Stimulated activated CD8-positive, alpha-beta memory T cell treated with anti-CD3 and anti-CD28 coated beads, Interleukin-12 subunit alpha, Interleukin-12 subunit beta, amount 100 ng/mL, for 1 hour (primary cell): ENCODE data around the gene INO80E.
"Not testable (repeated sequence)": the region's sequence is repeated elsewhere in the genome, so short reads cannot be mapped to it uniquely, and the experiment has no call there.

Source experiments
- DNase-seq: peaks from one replicate; pipeline ENCODE4 v3.0.0-alpha.2; 2020; ENCODE audit warnings: low read depth

INO80E gene

DNA sequence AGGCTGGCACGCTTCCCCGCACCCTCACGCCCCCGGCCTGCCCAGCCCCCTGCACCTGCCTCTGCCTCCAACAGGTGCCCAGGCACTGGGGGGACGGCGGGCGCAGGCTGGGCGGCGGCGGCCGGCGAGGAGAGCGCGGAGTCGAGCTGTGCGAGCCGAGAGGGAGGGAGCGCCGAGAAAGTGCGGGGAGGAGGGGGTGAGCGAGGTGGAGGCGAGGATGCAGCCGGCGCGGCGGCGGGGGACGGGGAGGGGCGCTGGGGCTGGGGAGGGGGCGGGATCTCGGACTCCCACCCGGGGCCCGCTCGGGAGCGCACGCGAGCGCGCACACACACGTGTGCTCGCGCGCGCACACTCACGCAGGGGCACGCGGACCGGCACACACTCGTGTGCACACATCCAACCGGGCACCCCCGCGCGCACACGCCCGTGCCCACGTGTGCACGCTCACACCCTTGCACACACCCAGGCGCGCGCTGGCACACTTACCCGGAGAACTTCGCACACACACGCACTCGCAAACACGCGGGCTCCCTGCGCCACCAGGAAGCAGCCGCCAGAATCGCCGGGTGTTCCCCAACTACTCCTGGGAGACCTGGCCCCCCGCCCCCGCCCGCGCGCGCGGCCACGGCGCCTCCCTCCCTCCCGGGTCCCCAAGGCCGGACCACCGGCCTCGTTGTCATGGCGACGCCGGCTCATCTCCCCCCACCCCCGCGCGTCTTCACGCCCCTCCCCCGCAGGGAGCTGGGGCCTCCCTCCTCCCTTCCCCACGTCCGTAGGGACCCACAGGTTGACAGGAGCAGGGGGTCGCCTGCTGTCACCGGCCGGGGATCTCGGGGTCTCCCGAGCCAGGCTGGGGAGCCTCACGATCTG lies 15.0 kb downstream of the INO80E start, which contains the start of gene DOC2A:
Gene DOC2A (minus strand): TSS at position 184 of the 870 bp plus-strand sequence. CDS start 805 bp downstream, outside the sequence.
- DNase-seq: no peak

GRCh38 chr16:30011714-30012504 lies 15.9 kb downstream of the INO80E start:
- no peak for DNase-seq

- not testable (repeated sequence) for DNase-seq
Observed at GRCh38 chr16:30012598-30012997, 16.6 kb downstream of the INO80E start.

GRCh38 chr16:30015450-30015849 lies 19.4 kb downstream of the INO80E start:
- DNase-seq: not testable (repeated sequence)

DNA sequence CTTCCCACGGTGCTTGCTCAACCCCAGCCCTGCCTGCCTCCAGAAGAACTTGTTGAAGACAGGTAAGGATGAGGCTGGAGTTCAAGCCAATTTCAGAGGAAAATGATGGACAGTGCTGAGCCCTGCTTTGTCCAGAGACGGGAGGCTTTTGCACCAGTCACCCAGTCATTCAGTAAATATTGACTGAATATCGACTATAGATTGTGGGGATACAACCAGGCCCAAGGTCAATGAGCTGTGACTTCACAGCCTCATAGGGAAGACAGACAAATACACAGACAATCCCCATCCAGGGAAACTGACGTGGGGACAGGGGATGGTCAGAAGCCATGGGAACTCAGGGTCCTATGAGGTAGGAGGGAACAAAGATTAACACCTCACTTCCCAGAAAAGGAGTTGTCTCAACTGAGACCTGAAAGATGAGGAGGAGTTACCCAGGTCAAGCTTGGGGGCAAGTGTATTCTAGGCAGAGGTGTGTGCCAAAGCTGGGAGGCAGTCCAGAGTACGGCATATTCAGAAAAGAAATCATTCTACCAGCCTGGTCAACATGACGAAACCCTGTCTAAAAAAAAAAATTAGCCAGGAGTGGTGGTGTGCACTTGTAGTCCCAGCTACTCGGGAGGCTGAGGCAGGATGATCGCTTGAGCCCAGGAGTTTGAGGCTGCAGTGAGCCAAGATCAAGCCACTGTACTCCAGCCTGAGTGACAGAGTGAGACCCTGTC lies 20.7 kb downstream of the INO80E start:
- no peak for DNase-seq

- DNase-seq: no peak
Observed at GRCh38 chr16:30017277-30017656, 21.2 kb downstream of the INO80E start.

GRCh38 chr16:30017937-30018336 lies 21.9 kb downstream of the INO80E start:
- not testable (repeated sequence) for DNase-seq

DNA sequence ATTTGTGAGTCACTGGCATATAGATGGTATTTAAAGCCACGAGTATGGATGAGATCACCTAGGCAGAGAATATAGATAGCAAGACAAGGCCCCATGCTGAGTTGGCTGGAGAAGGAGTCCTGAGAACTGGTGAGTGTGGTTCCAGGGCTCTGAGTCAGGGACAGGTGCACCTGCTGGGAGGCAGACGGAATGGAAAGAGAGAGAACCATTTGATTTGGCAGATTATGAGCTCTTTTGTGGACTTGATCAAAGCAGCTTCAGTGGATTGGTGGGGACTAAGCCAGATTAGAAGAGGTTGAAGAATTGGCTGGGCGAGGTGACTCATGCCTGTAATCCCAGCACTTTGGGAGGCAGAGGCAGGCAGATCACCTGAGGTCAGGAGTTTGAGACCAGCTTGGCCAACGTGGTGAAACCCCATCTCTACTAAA lies 22.7 kb downstream of the INO80E start:
- DNase-seq: no peak

DNA sequence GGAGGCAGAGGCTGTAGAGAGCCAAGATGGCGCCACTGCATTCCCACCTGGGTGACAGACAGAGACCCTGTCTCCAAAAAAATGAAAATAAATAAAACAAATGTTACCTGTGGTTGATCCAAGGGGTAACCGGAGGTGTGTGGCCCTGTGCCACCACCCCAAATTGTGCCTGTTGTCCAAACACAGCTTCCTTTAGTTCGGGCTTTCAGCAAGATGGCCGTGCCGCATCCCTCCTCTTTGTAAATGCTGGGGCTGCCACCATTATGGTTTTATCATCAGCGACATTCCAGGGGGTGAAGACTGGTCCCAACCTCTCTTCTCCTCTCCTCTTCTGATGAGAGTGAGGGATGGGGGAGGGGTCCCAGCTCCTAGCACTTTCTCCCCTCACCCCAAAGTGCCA lies 26.8 kb downstream of the INO80E start, which contains the start of gene C16orf92:
Gene C16orf92 (plus strand): TSS at position 312 of the 400 bp plus-strand sequence. CDS start 143 bp downstream, outside the sequence.
- no peak for DNase-seq

GRCh38 chr16:30023586-30023985 lies 27.5 kb downstream of the INO80E start:
- DNase-seq: no peak

DNA sequence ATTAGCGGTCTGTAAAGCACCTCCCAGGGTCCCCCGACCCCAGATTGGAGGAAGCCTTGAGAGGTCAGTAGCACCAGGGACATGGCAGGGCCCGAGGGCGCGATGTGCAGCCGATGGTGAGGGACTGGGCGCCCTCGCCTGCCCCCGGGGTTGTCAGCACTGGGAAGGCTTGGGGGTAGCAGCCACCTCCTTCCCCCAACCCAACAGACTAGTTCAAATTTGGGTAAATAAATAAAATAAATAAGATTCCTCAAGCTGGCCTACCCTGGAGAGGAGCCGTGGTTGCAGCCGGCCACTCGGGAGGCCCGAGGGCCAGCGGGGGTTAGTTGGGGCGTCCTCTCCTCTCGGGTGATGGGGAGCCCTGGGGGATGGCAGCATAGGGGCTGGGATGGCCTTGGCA lies 28.4 kb downstream of the INO80E start:
- DNase-seq: no peak

GRCh38 chr16:30025156-30025555 lies 29.1 kb downstream of the INO80E start:
- no peak for DNase-seq

- DNase-seq: no peak
Observed at GRCh38 chr16:30025574-30025973, 29.5 kb downstream of the INO80E start.

DNA sequence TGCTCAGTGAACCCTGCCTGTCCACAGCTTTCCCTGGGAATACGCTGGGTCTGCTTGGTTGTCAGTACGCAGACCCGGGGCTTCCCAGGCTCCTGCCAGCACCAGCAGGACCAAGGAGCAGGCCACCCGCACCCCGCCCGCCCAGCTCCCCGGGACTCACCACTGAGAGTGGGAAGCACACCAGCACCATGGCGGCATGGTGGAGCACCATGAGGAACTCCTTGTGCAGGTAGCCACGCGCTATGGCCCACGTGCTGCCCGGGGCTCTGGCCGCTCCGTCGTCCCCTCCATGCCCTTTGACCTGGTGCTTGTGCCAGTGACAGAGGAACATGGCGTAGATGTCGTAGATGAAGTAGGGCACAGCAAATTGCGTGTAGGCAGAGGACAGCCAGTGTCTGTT lies 30.4 kb downstream of the INO80E start:
- no peak for DNase-seq

DNA sequence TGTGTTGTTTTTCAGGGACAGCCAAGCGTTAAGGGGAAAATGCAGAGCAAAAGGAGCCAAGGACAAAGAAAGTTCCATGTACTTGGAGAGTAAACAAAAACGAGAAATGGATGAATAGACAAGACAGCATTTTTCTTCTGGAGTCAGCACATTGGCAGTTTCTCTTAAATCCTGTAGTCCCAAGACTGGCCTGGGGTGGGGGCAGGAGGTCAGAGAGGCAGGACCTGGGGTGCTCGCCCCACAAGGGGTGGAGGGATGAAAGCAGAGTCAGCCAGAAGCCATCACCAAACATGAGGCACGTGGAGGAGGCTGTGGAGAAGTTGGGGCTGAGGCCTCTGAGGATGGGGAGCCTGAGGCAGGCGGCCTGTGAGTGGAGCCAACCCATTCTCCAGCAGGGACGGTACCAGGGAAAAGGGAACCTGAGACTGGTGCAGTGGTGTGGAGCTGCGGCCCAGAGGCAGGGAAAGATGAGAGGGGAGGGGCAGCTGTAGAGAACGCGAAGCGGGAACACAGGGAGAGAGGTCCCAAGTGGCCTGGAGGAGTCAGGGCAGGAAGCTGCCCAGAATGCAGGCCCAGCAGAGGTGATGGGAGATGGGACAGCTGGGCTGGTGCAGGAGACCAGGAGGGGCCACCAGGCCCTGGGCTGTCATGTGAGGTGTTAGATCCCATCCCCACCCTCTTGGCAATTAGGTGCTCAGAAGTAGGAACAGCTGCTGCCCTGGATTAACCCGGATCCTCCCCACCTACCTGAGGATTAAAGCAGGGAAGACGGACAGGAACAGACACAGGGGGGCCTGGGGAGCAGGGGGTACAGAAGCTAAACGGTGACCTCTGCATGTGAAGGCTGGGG lies 31.8 kb downstream of the INO80E start:
- DNase-seq: no peak

- DNase-seq: no peak
Observed at GRCh38 chr16:30028438-30029076, 32.5 kb downstream of the INO80E start.

GRCh38 chr16:30030011-30030685 lies 34.1 kb downstream of the INO80E start:
- DNase-seq: no peak

DNA sequence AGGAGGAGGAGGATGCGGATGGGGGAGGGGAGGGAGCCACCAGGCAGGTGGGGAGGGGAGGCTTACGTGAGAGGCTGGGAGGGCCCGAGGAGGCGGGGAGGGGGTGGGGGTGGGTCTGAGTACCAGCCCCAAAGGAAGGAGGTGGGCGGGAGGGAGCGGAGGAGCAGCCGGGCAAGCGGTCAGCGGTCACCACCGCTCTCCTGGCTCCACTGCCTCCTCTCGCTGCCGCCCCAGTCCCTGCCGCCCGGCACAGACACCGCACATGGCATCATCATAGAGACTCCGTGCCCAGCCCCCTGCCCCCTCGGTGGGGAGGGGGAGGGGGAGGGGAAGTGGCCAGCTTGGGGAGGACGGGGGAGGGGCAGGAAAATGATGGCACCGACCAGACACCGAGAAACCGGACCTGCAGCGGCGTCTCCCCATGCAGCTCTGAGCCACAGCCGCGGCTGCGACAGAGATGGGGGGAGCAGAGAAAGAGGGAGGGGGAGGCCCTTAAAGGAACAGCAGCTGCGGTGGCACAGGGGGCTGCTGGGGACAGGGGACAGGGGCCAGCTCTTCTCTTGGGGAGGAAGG lies 34.9 kb downstream of the INO80E start, which contains the start of gene TLCD3B:
Gene TLCD3B (minus strand): TSS at position 431 of the 573 bp plus-strand sequence. CDS start 744 bp downstream, outside the sequence.
- DNase-seq: no peak

- DNase-seq: no peak
Observed at GRCh38 chr16:30031477-30031918, 35.5 kb downstream of the INO80E start.
